H1 (cell line): ENCODE results near the gene MEF2C. TPM values are rescaled to one million over a fixed set of nuclear protein-coding genes. Genes with fewer than 3 reads are reported as not detected.

ENCODE experiments used
- CTCF ChIA-PET: fragments of 300-600 bp; sonication (Branson Sonifier 250); formaldehyde crosslinking; loops from one replicate; lab custom pipeline; 2021; ENCODE audit not compliant: partially characterized antibody; lab: Charles Lee
- POLR2A ChIA-PET: fragments of 300-600 bp; sonication (Branson Sonifier 250); formaldehyde crosslinking; loops from one replicate; lab custom pipeline; 2021; ENCODE audit warnings: inconsistent platforms; ENCODE audit not compliant: partially characterized antibody; lab: Charles Lee
- DNase-seq, 2 experiments: peaks; one replicate each; pipeline versions ENCODE4 v3.0.0 to v3.0.0-alpha.2; 2010 to 2022; ENCODE audit warnings: low spot score in 2 of 2, low read depth in 1 of 2, mixed read lengths in 1 of 2
- FAIRE-seq: peaks from 2 replicates; lab custom pipeline; 2011; peaks lifted over from hg19 to GRCh38; lab: Jason Lieb, UNC
- H2AFZ ChIP-seq: 2 replicates; pipeline ENCODE4 v1.8.1; 2012; ENCODE audit warnings: low read length, inconsistent platforms
- H2AK5ac ChIP-seq: 2 replicates; pipeline ENCODE4 v1.6.1; 2013; ENCODE audit warnings: low read depth, low read length
- H2BK120ac ChIP-seq: replicated peaks from 2 replicates; pipeline ENCODE3; 2013; ENCODE audit warnings: low read depth, low read length, inconsistent platforms
- H2BK12ac ChIP-seq: 2 replicates; pipeline ENCODE4 v1.6.1; 2013; ENCODE audit warnings: low read depth, low read length
- H2BK15ac ChIP-seq: 2 replicates; pipeline ENCODE4 v1.6.1; 2013; ENCODE audit warnings: low read length
- H2BK20ac ChIP-seq: 2 replicates; pipeline ENCODE4 v1.6.1; 2013; ENCODE audit warnings: low read length
- H2BK5ac ChIP-seq: 2 replicates; pipeline ENCODE4 v1.6.1; 2013; ENCODE audit warnings: low read depth, low read length
- H3K14ac ChIP-seq: 2 replicates; pipeline ENCODE4 v1.6.1; 2013; ENCODE audit warnings: inconsistent platforms; ENCODE audit not compliant: insufficient read length
- H3K18ac ChIP-seq: 2 replicates; pipeline ENCODE4 v1.6.1; 2013; ENCODE audit warnings: low read length; ENCODE audit errors: extremely low read depth
- H3K23ac ChIP-seq: 2 replicates; pipeline ENCODE4 v1.6.1; 2013; ENCODE audit warnings: inconsistent platforms; ENCODE audit not compliant: insufficient read length
- H3K23me2 ChIP-seq: 2 replicates; pipeline ENCODE4 v1.6.1; 2013; ENCODE audit warnings: low read depth, low read length
- H3K27ac ChIP-seq: 2 replicates; pipeline ENCODE4 v1.6.1; 2011; ENCODE audit warnings: low read depth, low read length, inconsistent platforms
- H3K27me3 ChIP-seq, 4 experiments: replicated peaks in 1 of 4; 1 replicate in 1 of 4; 2 replicates in 3 of 4; pipeline versions ENCODE4 v1.6.1 to v1.8.1; 2011 to 2013; ENCODE audit warnings: low read length in 3 of 4, mild to moderate bottlenecking in 3 of 4, inconsistent platforms in 2 of 4, mixed read lengths in 2 of 4, moderate library complexity in 1 of 4; ENCODE audit not compliant: control insufficient read depth in 3 of 4, insufficient read depth in 3 of 4; ENCODE audit errors: extremely low read depth in 1 of 4
- H3K36me3 ChIP-seq, 4 experiments: 2 replicates each; pipeline versions ENCODE4 v1.6.1 to v1.8.1; 2011 to 2013; ENCODE audit warnings: mild to moderate bottlenecking in 4 of 4, low read length in 3 of 4, moderate library complexity in 2 of 4, control low read depth in 1 of 4, inconsistent platforms in 1 of 4; ENCODE audit not compliant: insufficient read depth in 4 of 4, control insufficient read depth in 2 of 4
- H3K4ac ChIP-seq: replicated peaks from 2 replicates; pipeline ENCODE3; 2013; ENCODE audit warnings: low read length, low read depth, mixed read lengths, inconsistent platforms; ENCODE audit not compliant: insufficient read length
- H3K4me1 ChIP-seq, 4 experiments: replicated peaks in 1 of 4; 1 replicate in 1 of 4; 2 replicates in 3 of 4; pipeline versions ENCODE4 v1.6.1 to v1.8.1; 2011 to 2013; ENCODE audit warnings: low read length in 3 of 4, inconsistent platforms in 2 of 4, mixed read lengths in 1 of 4; ENCODE audit not compliant: insufficient read depth in 4 of 4, control insufficient read depth in 3 of 4
- H3K4me2 ChIP-seq, 2 experiments: 2 replicates each; pipeline versions ENCODE4 v1.6.1 to v1.8.1; 2011 to 2013; ENCODE audit warnings: low read depth in 2 of 2, low read length in 2 of 2, control low read depth in 1 of 2, inconsistent platforms in 1 of 2, mild to moderate bottlenecking in 1 of 2; ENCODE audit not compliant: insufficient read depth in 1 of 2
- H3K4me3 ChIP-seq, 4 experiments: fragments of 200-600, 300-600 bp in 1 of 4; sonication (generic), shearing (Covaris generic), sonication (Bioruptor Twin) in 1 of 4; 2 replicates each; pipeline versions ENCODE4 v1.5.1 to v1.8.1; 2011 to 2016; ENCODE audit warnings: low read length in 4 of 4, low read depth in 3 of 4, control low read depth in 2 of 4, inconsistent platforms in 2 of 4, mild to moderate bottlenecking in 2 of 4, mixed read lengths in 1 of 4, moderate library complexity in 1 of 4; ENCODE audit not compliant: insufficient read depth in 2 of 4; ENCODE audit errors: extremely low read depth in 1 of 4
- H3K56ac ChIP-seq: replicated peaks from 2 replicates; pipeline ENCODE3; 2013; ENCODE audit warnings: low read depth, mild to moderate bottlenecking, mixed read lengths, low read length, inconsistent platforms; ENCODE audit not compliant: insufficient read length
- H3K79me1 ChIP-seq: 2 replicates; pipeline ENCODE4 v1.6.1; 2013; ENCODE audit warnings: low read depth, low read length, control low read depth
- H3K79me2 ChIP-seq, 2 experiments: 2 replicates each; pipeline versions ENCODE4 v1.6.1 to v1.8.1; 2012 to 2013; ENCODE audit warnings: low read length in 2 of 2, mild to moderate bottlenecking in 2 of 2, inconsistent platforms in 1 of 2; ENCODE audit not compliant: insufficient read depth in 2 of 2, control insufficient read depth in 1 of 2
- H3K9ac ChIP-seq, 4 experiments: replicated peaks in 1 of 4; 1 replicate in 1 of 4; 2 replicates in 3 of 4; pipeline versions ENCODE4 v1.6.1 to v1.8.1; 2011 to 2013; ENCODE audit warnings: low read depth in 3 of 4, low read length in 3 of 4, control low read depth in 2 of 4, mild to moderate bottlenecking in 2 of 4, moderate library complexity in 2 of 4, inconsistent platforms in 1 of 4; ENCODE audit errors: extremely low read depth in 1 of 4
- H3K9me3 ChIP-seq, 2 experiments: 2 replicates each; pipeline versions ENCODE4 v1.6.1 to v1.8.1; 2012 to 2013; ENCODE audit warnings: mild to moderate bottlenecking in 2 of 2, moderate library complexity in 2 of 2, control low read depth in 1 of 2, inconsistent platforms in 1 of 2, low read depth in 1 of 2, low read length in 1 of 2, mixed read lengths in 1 of 2; ENCODE audit not compliant: insufficient read depth in 2 of 2
- H4K20me1 ChIP-seq, 2 experiments: replicated peaks in 1 of 2; 2 replicates each; pipeline versions ENCODE3 to v1.8.1; 2011 to 2013; ENCODE audit warnings: inconsistent platforms in 2 of 2, low read length in 2 of 2, mild to moderate bottlenecking in 1 of 2; ENCODE audit not compliant: insufficient read depth in 2 of 2, control insufficient read depth in 1 of 2
- H4K5ac ChIP-seq: 2 replicates; pipeline ENCODE4 v1.6.1; 2013; ENCODE audit warnings: low read length, low read depth, mixed read lengths, inconsistent platforms; ENCODE audit not compliant: insufficient read length
- H4K8ac ChIP-seq: 2 replicates; pipeline ENCODE4 v1.8.0; 2013; ENCODE audit warnings: mild to moderate bottlenecking, moderate library complexity, low read length, inconsistent platforms; ENCODE audit not compliant: insufficient read depth; ENCODE audit errors: extremely low read depth
- H4K91ac ChIP-seq: replicated peaks from 2 replicates; pipeline ENCODE3; 2013; ENCODE audit warnings: low read length, mixed read lengths, inconsistent platforms; ENCODE audit not compliant: insufficient read length
- ATF3 ChIP-seq: IDR thresholded peaks from 2 replicates; pipeline ENCODE4 v1.6.1; 2011; ENCODE audit warnings: low read depth, mild to moderate bottlenecking, low read length; ENCODE audit not compliant: insufficient read depth
- BACH1 ChIP-seq: IDR thresholded peaks from 2 replicates; pipeline ENCODE4 v1.6.1; 2012; ENCODE audit warnings: low read length, improper control_type of control experiment
- BRCA1 ChIP-seq: IDR thresholded peaks from 2 replicates; pipeline ENCODE4 v1.6.1; 2012; ENCODE audit warnings: low read depth, low read length, improper control_type of control experiment
- CEBPB ChIP-seq: IDR thresholded peaks from 2 replicates; pipeline ENCODE4 v1.6.1; 2012; ENCODE audit warnings: low read depth, low read length
- CTCF ChIP-seq, 3 experiments: IDR thresholded peaks; 1 replicate in 2 of 3; 2 replicates in 1 of 3; pipeline versions ENCODE4 v1.5.1 to v1.6.1; 2011; ENCODE audit warnings: low read length in 3 of 3, mild to moderate bottlenecking in 3 of 3, inconsistent platforms in 2 of 3, low read depth in 1 of 3, moderate library complexity in 1 of 3; ENCODE audit not compliant: insufficient read depth in 1 of 3; ENCODE audit errors: control extremely low read depth in 1 of 3
- GABPA ChIP-seq: IDR thresholded peaks from 2 replicates; pipeline ENCODE4 v1.6.1; 2011; ENCODE audit warnings: mild to moderate bottlenecking, low read length, moderate library complexity, borderline replicate concordance; ENCODE audit not compliant: insufficient read depth
- GTF2F1 ChIP-seq: IDR thresholded peaks from 2 replicates; pipeline ENCODE4 v1.6.1; 2012; ENCODE audit warnings: low read depth, low read length, improper control_type of control experiment, borderline replicate concordance
- KDM1A ChIP-seq: fragments of 200-600, 300-600 bp; sonication (generic); IDR thresholded peaks from 2 replicates; pipeline ENCODE4 v1.7.1; 2016; ENCODE audit warnings: mild to moderate bottlenecking, low read length, borderline replicate concordance
- SIX5 ChIP-seq: IDR thresholded peaks from 2 replicates; pipeline ENCODE4 v1.6.1; 2011; ENCODE audit warnings: mild to moderate bottlenecking, low read depth, low read length
- SUZ12 ChIP-seq: fragments of 200-600 bp; sonication (generic); IDR thresholded peaks from 2 replicates; pipeline ENCODE4 v1.6.1; 2012; ENCODE audit warnings: mild to moderate bottlenecking, inconsistent platforms, low read length, moderate library complexity, mixed read lengths
- USF2 ChIP-seq: IDR thresholded peaks from 2 replicates; pipeline ENCODE4 v1.6.1; 2011; ENCODE audit warnings: low read length, improper control_type of control experiment
- ZNF274 ChIP-seq: IDR thresholded peaks from 2 replicates; pipeline ENCODE4 v1.7.0; 2012; ENCODE audit warnings: low read length, borderline replicate concordance; ENCODE audit errors: extremely low read depth
- polyA plus RNA-seq, 7 experiments: library from polyadenylated mRNA; depleted of rRNA in 3 of 7; stranded (reverse) in 5 of 7; unstranded in 2 of 7; fragments of >200 nt in 5 of 7; fragments of 200-250 nt in 2 of 7; gene quantifications; 1 replicate in 5 of 7; 2 replicates in 1 of 7; 4 replicates in 1 of 7; pipeline versions ENCODE4 v1.2.1 to v1.2.3, GENCODE V29; 2011 to 2013; ENCODE audit warnings: missing spikeins in 2 of 7, mixed read lengths in 2 of 7
- total RNA-seq: library from RNA; stranded (reverse); fragmentation: NEBNext Ultra II Directional; extraction: Animal tissue kit (Norgen Biotek cat#: 25700); gene quantifications from 2 replicates; pipeline ENCODE4 v1.2.1, GENCODE V29; 2021

Gene MEF2C
- total and polyA plus RNA-seq, 2 of the 8 experiments (the other 6 are each of a cell fraction or from before 2014, with no cell fraction given) = 0.59 to 0.99 TPM

- no peak overlapping the region for H2BK120ac ChIP-seq
- ChIA-PET CTCF (interaction anchor here (1.2 kb wide), 1 partner anchor 19 kb away, joined by 3 read pairs; no protein-coding TSS in a partner anchor), POLR2A (no interaction called here)
- no peak overlapping the region for H3K4ac ChIP-seq
- H3K14ac ChIP-seq = no peak overlapping the region
- H2BK12ac ChIP-seq = no peak overlapping the region
- no peaks in the 10 kb centered on the region for H3K79me1 ChIP-seq
- H4K5ac ChIP-seq = no peak overlapping the region
- no peaks in the 10 kb centered on the region for H3K79me2 ChIP-seq
- H3K56ac ChIP-seq = no peak overlapping the region
- no peak overlapping the region for H2AFZ ChIP-seq
- H3K4me2 ChIP-seq = no peak overlapping the region
- H3K23ac ChIP-seq = no peak overlapping the region
- H2BK20ac ChIP-seq = no peak overlapping the region
- no peaks in the 10 kb centered on the region for H3K23me2 ChIP-seq
- H4K20me1 ChIP-seq = no peaks in the 10 kb centered on the region
- H3K27ac ChIP-seq = no peak overlapping the region
- DNase-seq (no peak), FAIRE-seq (no peak)
- no peak overlapping the region for H4K8ac ChIP-seq
- no peak overlapping the region for H2BK5ac ChIP-seq
- no peak overlapping the region for H2AK5ac ChIP-seq
- H3K27me3 ChIP-seq = no peaks in the 10 kb centered on the region
- no peak overlapping the region for H3K9ac ChIP-seq
- no peak overlapping the region for H3K18ac ChIP-seq
- no peaks in the 10 kb centered on the region for H3K4me1 ChIP-seq
- H3K9me3 ChIP-seq = no peaks in the 10 kb centered on the region
- no peak overlapping the region for H3K4me3 ChIP-seq
- no peaks in the 10 kb centered on the region for H3K36me3 ChIP-seq
- H2BK15ac ChIP-seq = no peak overlapping the region
- H4K91ac ChIP-seq = no peak overlapping the region
- TF ChIP-seq KDM1A (no peak), CEBPB (no peak), BACH1 (no peak), CTCF (IDR thresholded peaks at IDR 0.05; ENCODE audit: control extremely low read depth in 1 of 3, insufficient read depth in 1 of 3, low read depth in 1 of 3, low read length in 3 of 3) (no peak), ATF3 (no peak), SIX5 (no peak), GTF2F1 (no peak), GABPA (no peak), USF2 (no peak), ZNF274 (no peak), SUZ12 (no peak), BRCA1 (no peak)
Measured at GRCh38 chr5:88748666-88749065, 134.3 kb downstream of the MEF2C start.
